Measurements from ENCODE around the gene CNTN2. TPM values are rescaled to one million over a fixed set of nuclear protein-coding genes. Genes with fewer than 3 reads are reported as not detected.

The CNTN2 gene
- polyA plus RNA-seq, 1 donor from 2014 or later, result 3.2 TPM

DNA sequence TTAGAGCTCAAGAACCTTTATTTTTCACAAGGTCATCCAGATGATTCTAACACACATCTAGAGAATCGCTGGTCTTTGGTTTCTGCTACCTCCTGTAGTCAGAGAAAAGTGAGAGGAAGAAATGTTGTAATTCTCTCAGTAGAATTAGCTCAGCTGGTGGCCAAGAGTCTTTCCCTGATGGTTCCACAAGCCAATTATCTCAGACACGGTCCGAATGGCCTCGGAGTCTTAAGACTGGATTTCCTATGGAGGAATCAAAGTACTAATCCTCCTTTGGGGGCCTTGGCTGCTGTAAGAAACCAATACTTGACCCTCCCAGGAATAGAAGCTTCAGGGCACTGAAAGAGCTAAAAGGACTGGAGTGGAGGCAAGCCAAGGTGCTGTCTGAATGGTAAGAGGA, 39.4 kb downstream of the CNTN2 start:
- no peaks in the 10 kb centered on the region for H4K20me1 ChIP-seq (ENCODE audit: insufficient read depth)
- H3K9ac ChIP-seq (ENCODE audit: low read length), result no peak overlapping the region
- H2AFZ ChIP-seq (ENCODE audit: low read depth, low read length), result no peak overlapping the region
- no peaks in the 10 kb centered on the region for H3K79me2 ChIP-seq (replicated peaks; ENCODE audit: insufficient read depth, low read length)
- no peak for TF ChIP-seq TAF1 (IDR thresholded peaks at IDR 0.05; ENCODE audit: low read depth)
- no peak for TF ChIP-seq EP300 (conservative IDR thresholded peaks at IDR 0.05; ENCODE audit: poor library complexity, severe bottlenecking)
- no peak for TF ChIP-seq MXI1 (conservative IDR thresholded peaks at IDR 0.05; ENCODE audit: poor library complexity, severe bottlenecking)
- TF ChIP-seq, protein P1, sequence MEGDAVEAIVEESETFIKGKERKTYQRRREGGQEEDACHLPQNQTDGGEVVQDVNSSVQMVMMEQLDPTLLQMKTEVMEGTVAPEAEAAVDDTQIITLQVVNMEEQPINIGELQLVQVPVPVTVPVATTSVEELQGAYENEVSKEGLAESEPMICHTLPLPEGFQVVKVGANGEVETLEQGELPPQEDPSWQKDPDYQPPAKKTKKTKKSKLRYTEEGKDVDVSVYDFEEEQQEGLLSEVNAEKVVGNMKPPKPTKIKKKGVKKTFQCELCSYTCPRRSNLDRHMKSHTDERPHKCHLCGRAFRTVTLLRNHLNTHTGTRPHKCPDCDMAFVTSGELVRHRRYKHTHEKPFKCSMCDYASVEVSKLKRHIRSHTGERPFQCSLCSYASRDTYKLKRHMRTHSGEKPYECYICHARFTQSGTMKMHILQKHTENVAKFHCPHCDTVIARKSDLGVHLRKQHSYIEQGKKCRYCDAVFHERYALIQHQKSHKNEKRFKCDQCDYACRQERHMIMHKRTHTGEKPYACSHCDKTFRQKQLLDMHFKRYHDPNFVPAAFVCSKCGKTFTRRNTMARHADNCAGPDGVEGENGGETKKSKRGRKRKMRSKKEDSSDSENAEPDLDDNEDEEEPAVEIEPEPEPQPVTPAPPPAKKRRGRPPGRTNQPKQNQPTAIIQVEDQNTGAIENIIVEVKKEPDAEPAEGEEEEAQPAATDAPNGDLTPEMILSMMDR (IDR thresholded peaks at IDR 0.05; ENCODE audit: poor library complexity, severe bottlenecking), result no peak
- no peak for TF ChIP-seq POLR2AphosphoS5 (IDR thresholded peaks at IDR 0.05)
- no peak for TF ChIP-seq EZH2 (IDR thresholded peaks at IDR 0.05; ENCODE audit: borderline replicate concordance, insufficient read depth, low read length, poor library complexity, severe bottlenecking)
- no peak for TF ChIP-seq RAD21 (conservative IDR thresholded peaks at IDR 0.05)
- H3K4me3 ChIP-seq (ENCODE audit: low read length), result no peak overlapping the region
- H3K27me3 ChIP-seq (ENCODE audit: insufficient read depth, low read depth, low read length), result no peaks in the 10 kb centered on the region
- H3K27ac ChIP-seq (ENCODE audit: low read length), result peak overlapping the region; percentile 18
- H3K9me3 ChIP-seq (ENCODE audit: low read length), result no peaks in the 10 kb centered on the region
- no peaks in the 10 kb centered on the region for H3K9me2 ChIP-seq (ENCODE audit: insufficient read depth, low read length)
- peaks cover 7% of the 10 kb centered on the region for H3K36me3 ChIP-seq (ENCODE audit: insufficient read depth, low read length)
- no peak overlapping the region for H3K4me2 ChIP-seq (ENCODE audit: low read length)
- no peaks in the 10 kb centered on the region for H3F3A ChIP-seq (ENCODE audit: insufficient read depth, low read length, poor library complexity, severe bottlenecking)

GRCh38 chr1:205084360-205084759, 41.3 kb downstream of the CNTN2 start, which contains the start of gene TMEM81:
TSS of gene TMEM81 (minus strand) at chr1:205084460. CDS start at chr1:205084320, 140 bp downstream.
- Histone ChIP-seq H4K20me1 (ENCODE audit: insufficient read depth) (no peaks in the 10 kb centered on the region), H3F3A (ENCODE audit: insufficient read depth, low read length, poor library complexity, severe bottlenecking) (no peaks in the 10 kb centered on the region), H3K9me3 (ENCODE audit: low read length) (no peaks in the 10 kb centered on the region), H3K4me3 (ENCODE audit: low read length) (no peak within 1 kb of the TSS), H3K27ac (ENCODE audit: low read length) (no peak within 1 kb of the TSS), H3K79me2 (replicated peaks; ENCODE audit: insufficient read depth, low read length) (no peaks in the 10 kb centered on the region), H3K4me2 (ENCODE audit: low read length) (no peak within 1 kb of the TSS), H2AFZ (ENCODE audit: low read depth, low read length) (no peak within 1 kb of the TSS), H3K9me2 (ENCODE audit: insufficient read depth, low read length) (no peaks in the 10 kb centered on the region), H3K27me3 (ENCODE audit: insufficient read depth, low read depth, low read length) (no peaks in the 10 kb centered on the region), H3K9ac (ENCODE audit: low read length) (no peak within 1 kb of the TSS), H3K36me3 (ENCODE audit: insufficient read depth, low read length) (peaks cover 10% of the 10 kb centered on the region)
- TF ChIP-seq TAF1 (IDR thresholded peaks at IDR 0.05; ENCODE audit: low read depth) (no peak), SMC3 (conservative IDR thresholded peaks at IDR 0.05; ENCODE audit: poor library complexity) (no peak), REST (IDR thresholded peaks at IDR 0.05; ENCODE audit: borderline replicate concordance) (no peak), POLR2AphosphoS5 (IDR thresholded peaks at IDR 0.05) (no peak), RAD21 (conservative IDR thresholded peaks at IDR 0.05) (no peak), MXI1 (conservative IDR thresholded peaks at IDR 0.05; ENCODE audit: poor library complexity, severe bottlenecking) (no peak), EZH2 (IDR thresholded peaks at IDR 0.05; ENCODE audit: borderline replicate concordance, insufficient read depth, low read length, poor library complexity, severe bottlenecking) (no peak), EP300 (conservative IDR thresholded peaks at IDR 0.05; ENCODE audit: poor library complexity, severe bottlenecking) (no peak)
- TF ChIP-seq, protein P1 (IDR thresholded peaks at IDR 0.05; ENCODE audit: poor library complexity, severe bottlenecking), result no peak

All from neural cell (in vitro differentiated cells).